ENCODE data around the gene SH3RF2.

Gene SH3RF2

GRCh38 chr5:145903113-145903512 lies 33.3 kb upstream of the SH3RF2 start:
- TF ChIP-seq CTCF (conservative IDR thresholded peaks at IDR 0.05), result no peak
- H3K27ac ChIP-seq, result no peak overlapping the region

DNA sequence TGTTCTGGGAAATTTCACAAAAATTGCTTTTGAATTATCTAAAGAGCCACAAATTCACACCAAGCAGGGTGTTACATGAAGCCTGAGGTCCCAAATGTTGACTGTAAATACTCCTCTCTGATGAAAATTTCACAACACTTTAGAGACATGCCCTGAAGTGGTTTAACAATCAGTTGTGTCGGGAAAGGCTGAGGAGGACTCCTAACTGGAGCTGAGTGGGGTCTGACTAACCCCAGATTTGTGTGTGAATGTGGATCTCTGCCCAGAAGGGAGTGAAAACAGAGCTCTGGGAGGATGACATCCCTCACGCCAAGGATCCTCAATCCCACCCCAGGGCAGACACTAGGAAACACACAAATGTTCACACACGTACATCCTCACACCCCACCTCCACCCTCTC lies 32.5 kb upstream of the SH3RF2 start:
- TF ChIP-seq CTCF (conservative IDR thresholded peaks at IDR 0.05), result no peak
- no peak overlapping the region for H3K27ac ChIP-seq

DNA sequence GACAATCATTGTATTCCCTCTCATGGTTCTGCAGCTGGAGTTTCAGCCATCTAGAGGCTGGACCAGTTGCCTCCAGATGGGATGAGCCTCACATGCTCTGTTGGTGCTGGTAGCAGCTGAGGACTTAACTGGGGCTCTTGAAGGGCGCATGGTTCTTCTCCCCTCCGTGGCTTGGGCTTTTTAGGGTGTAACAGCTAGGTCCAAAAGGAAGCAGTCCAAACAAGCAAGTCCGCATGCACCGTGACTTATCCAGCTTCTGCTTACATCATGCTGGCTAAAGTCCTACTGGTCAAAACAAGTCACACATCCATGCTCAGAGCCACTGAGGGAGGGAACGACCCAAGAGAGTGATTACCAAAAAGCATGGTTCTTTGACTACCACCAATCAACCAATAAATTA lies 31.6 kb upstream of the SH3RF2 start:
- no peak for TF ChIP-seq CTCF (conservative IDR thresholded peaks at IDR 0.05)
- no peak overlapping the region for H3K27ac ChIP-seq

DNA sequence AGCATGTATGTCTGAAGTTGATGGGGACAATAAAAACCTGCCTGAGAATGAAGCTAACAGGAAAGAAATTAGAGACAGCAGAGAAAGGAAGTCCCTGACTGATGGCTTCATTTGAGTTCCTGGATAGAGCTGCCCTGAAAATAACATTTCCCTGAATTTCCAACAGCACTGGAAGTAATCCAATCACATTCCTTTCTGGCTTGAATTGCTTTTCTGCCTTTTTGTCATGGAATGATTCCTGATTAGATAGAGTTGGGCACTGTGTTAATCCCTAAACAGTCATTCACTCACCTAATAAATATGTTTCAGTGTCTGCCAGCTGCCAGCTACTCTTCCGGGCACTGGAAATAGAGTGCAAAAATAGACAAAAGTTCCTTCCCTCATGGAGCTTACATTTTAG lies 30.0 kb upstream of the SH3RF2 start:
- TF ChIP-seq CTCF (conservative IDR thresholded peaks at IDR 0.05), result no peak
- H3K27ac ChIP-seq, result no peak overlapping the region

DNA sequence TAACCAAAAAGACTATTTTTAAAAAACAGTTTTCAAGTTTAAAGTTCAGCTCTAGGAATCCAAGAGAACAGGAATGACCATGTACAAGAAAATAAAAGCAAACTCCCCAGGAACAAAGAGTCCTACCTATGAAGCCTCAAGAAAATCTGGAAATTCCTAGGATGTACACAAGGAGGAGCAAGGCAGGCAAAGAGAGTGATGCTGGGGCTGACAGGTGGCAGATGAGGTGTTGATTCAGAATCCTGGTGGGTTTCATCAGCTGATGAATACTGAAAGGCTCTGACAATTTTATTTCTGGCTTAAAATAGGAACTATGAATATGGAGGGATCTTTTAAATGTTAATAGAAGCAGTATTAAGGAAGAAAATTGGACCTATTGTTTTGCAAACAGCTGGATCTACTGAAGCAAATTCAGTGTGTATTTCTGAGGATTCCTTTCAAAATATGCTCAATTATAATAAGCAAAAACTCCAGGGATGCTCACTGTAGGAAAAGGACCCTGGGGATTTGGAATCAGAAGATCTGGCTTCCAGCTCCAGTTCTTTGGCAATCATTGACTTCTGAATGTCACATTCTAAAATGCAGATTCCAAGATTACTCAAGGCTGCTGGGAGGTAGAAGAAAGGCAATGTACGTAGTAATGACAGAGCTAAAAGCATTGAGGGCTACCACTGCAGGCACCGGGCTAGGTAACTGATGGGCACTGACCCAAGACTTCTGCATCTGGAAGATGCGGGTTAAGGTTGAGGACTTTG lies 28.0 kb upstream of the SH3RF2 start:
- no peak overlapping the region for H3K27ac ChIP-seq
- peak; percentile 53 for TF ChIP-seq CTCF (conservative IDR thresholded peaks at IDR 0.05)

DNA sequence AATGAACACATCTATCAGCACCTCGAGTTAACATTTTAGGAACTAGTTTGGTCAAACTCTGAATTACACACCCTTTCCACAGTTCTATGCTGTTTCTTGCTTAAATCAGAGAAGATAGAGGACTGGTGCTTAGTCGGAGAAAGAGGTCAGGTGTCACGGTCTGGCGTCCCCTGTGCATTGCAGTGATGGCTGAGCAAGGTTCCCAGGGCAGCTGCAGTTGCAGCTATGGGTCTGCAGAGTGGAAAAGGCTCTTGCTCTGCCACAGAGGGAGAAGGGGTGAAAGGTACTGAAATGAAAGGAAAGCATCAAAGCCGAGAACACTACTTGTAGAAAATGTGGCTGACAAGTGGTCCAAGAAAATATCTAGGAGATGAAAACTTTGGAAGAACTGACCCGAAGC lies 25.2 kb upstream of the SH3RF2 start:
- no peak for TF ChIP-seq CTCF (conservative IDR thresholded peaks at IDR 0.05)
- H3K27ac ChIP-seq, result no peak overlapping the region

- no peak for TF ChIP-seq CTCF (conservative IDR thresholded peaks at IDR 0.05)
- H3K27ac ChIP-seq, result no peak overlapping the region
Measured at GRCh38 chr5:145912019-145912418, 24.4 kb upstream of the SH3RF2 start.

Measured in VCaP (cell line).